Transverse colon (tissue), 4 donors: Measurements from ENCODE around the gene CEP170B.
"Not testable (repeated sequence)": the region's sequence is repeated elsewhere in the genome, so short reads cannot be mapped to it uniquely, and the experiment has no call there.

Source experiments
- POLR2A ChIP-seq: fragments of 450-650 bp; IDR thresholded peaks from one replicate; pipeline ENCODE4 v1.6.1; 2016; ENCODE audit warnings: antibody characterized with exemption, mild to moderate bottlenecking, moderate library complexity
- POLR2AphosphoS5 ChIP-seq, 3 donors: sonication (generic); formaldehyde crosslinking; IDR thresholded peaks; one replicate each; pipeline ENCODE4 v1.6.1; 2016; ENCODE audit warnings: antibody characterized with exemption in 3 of 3
- TF ChIP-seq, protein P1 (sequence below), 5 experiments: fragments of 200-600 bp in 3 of 5; fragments of 450-650 bp in 2 of 5; sonication (generic) in 3 of 5; IDR thresholded peaks; 1 replicate in 2 of 5; 2 replicates in 3 of 5; pipeline ENCODE4 v1.5.1; 2016 to 2017; ENCODE audit warnings: antibody characterized with exemption in 5 of 5, inconsistent platforms in 3 of 5, mild to moderate bottlenecking in 2 of 5, moderate library complexity in 1 of 5

DNA sequence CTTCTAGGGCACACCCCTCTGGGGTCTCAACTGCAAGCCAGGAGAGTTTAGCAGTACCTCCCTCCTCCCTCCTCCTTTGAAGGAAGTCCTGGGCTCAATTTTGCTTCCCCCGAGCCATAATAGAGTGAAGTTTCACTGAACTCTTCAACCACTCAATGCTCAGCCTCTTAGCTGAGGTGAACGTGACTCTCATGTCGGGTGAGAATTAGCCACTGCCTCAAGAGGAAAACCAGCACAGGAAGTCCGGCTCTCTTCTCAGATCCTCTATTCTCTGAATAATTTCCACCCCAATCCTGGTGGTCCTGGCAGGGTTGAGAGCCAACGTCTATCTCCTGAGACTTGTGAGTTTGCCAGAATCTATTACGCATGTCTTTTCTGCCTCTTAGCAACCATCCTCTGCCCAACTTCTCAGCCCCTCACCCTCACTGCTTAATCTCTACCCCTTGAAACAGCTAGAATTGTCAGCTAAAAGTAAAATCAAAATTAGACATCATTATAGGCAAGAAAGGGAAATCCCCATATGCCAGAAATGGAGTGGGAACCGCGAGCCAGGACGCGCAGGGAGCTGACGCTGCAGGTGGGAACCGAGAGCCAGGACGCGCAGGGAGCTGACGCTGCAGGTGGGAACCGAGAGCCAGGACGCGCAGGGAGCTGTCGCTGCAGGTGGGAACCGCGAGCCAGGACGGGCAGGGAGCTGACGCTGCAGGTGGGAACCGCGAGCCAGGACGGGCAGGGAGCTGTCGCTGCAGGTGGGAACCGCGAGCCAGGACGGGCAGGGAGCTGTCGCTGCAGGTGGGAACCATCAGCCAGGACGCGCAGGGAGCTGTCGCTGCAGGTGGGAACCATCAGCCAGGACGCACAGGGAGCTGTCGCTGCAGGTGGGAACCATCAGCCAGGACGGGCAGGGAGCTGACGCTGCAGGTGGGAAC is 39.8 kb downstream of the CEP170B start:
- TF ChIP-seq, protein P1, sequence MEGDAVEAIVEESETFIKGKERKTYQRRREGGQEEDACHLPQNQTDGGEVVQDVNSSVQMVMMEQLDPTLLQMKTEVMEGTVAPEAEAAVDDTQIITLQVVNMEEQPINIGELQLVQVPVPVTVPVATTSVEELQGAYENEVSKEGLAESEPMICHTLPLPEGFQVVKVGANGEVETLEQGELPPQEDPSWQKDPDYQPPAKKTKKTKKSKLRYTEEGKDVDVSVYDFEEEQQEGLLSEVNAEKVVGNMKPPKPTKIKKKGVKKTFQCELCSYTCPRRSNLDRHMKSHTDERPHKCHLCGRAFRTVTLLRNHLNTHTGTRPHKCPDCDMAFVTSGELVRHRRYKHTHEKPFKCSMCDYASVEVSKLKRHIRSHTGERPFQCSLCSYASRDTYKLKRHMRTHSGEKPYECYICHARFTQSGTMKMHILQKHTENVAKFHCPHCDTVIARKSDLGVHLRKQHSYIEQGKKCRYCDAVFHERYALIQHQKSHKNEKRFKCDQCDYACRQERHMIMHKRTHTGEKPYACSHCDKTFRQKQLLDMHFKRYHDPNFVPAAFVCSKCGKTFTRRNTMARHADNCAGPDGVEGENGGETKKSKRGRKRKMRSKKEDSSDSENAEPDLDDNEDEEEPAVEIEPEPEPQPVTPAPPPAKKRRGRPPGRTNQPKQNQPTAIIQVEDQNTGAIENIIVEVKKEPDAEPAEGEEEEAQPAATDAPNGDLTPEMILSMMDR (IDR thresholded peaks at IDR 0.05) = not testable (repeated sequence)
- TF ChIP-seq POLR2A; POLR2AphosphoS5 (IDR thresholded peaks at IDR 0.05): not testable (repeated sequence)
